HG03354 (cell line): Measurements from ENCODE around the gene ACTR1A.
A peak's percentile ranks its signal among the peaks of the same experiment; 100 is the strongest.

Source experiments
- ATAC-seq: cut with Tn5 transposase; IDR thresholded peaks from one replicate; pipeline ENCODE4 v1.9.1; 2021; ENCODE audit warnings: mild to moderate bottlenecking; ENCODE audit not compliant: unreplicated experiment, poor library complexity, severe bottlenecking

Gene ACTR1A

GRCh38 chr10:102492344-102492939 is 10.1 kb downstream of the ACTR1A start:
- ATAC-seq = no peak

- no peak for ATAC-seq
These were observed 11.4 kb downstream of the ACTR1A start for GRCh38 chr10:102491136-102491535.

DNA sequence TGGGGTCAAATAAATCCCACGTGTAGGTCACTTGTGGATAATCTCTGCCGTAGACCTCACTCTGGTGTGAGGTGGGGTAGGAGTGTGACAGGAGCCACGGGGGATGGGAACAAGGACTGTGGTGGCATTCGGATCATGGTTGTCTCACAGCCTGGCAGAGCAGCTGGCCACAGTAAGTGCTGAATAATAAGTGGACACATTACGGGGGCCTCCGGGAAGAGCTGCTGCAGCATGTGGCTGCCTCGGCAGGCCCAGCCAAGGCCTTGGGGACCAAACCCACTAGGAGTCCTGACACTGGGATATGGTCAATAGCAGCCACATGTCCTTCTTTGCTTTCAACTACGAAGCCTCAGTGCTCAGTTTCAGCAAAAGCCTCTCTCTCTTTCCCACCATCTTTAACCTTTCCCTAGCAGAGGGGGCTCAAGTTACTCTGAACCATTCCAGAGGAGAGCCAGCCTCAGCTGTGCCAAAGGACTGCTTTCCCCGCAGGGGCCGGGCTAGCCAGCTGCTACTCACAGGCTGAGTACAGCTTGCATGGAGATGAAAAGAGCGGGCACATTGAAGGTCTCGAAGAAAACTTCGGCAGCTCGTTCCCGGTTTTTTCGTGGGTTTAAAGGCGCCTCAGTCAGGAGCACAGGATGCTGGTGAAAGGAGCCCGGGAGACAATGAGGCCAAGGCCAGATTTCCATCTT is 17.3 kb downstream of the ACTR1A start:
- ATAC-seq = no peak

- ATAC-seq = no peak
These were observed 18.5 kb downstream of the ACTR1A start for GRCh38 chr10:102484021-102484420.

- no peak for ATAC-seq
These were observed 22.1 kb downstream of the ACTR1A start for GRCh38 chr10:102480396-102480795.

DNA sequence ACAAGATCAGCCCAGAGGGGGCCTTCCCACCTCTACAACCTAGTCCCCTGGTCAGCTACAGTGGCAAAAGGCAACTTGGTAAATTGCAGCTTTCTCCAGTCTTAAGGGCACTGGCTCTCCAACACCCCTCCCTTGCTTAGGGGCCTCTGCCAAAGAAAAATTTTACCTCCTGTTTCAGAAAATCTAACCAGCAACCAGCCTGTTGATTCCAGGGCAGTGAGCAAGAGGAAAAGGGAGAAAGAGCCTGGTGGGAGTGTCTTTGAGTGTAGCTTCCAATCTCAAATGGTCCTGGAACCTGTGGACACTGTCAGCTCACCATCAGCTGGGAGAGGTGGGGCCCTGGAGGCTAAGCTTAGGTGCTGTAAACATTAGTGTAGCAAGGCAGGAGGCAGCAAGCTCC is 22.9 kb downstream of the ACTR1A start:
- ATAC-seq = no peak

GRCh38 chr10:102476466-102477141 is 25.9 kb downstream of the ACTR1A start:
- no peak for ATAC-seq

GRCh38 chr10:102475451-102476040 is 27.0 kb downstream of the ACTR1A start:
- ATAC-seq = no peak

DNA sequence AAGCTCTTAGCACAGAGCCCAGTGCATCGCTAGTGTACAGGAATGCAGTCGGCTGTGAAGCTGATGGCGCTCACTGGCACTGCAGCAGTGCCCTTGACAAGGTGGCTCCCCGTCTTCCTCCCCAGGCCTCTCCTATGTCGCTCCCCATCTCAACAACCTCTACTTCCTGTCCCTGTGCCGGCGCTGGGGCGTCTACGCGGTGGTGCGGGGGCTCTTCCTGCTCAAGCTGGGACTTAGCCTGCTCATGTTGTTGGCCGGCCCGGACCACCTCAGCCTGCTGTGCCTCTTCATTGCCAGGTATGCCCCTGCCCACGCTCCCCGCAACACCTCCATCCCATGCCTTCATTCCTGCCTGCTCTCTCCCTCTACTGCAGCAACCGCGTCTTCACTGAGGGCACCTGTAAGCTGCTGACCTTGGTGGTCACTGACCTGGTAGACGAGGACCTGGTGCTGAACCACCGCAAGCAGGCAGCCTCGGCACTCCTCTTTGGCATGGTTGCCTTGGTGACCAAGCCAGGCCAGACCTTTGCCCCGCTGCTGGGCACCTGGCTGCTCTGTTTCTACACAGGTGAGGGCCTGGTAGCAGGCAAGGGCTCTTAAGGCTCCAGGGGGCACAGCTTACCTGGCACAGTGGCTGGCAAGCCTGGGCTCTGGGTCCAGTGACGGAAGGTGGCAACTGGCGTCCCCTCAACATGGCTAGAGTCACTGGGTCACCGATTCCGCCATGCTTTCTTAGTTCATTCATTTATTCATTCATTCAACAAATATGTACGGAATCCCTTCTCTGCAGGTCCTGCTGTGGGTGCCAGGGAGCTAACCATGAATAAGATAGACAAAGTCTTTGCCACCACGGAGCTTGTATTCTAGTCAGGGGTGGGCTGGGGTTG is 28.8 kb downstream of the ACTR1A start:
- ATAC-seq = no peak

DNA sequence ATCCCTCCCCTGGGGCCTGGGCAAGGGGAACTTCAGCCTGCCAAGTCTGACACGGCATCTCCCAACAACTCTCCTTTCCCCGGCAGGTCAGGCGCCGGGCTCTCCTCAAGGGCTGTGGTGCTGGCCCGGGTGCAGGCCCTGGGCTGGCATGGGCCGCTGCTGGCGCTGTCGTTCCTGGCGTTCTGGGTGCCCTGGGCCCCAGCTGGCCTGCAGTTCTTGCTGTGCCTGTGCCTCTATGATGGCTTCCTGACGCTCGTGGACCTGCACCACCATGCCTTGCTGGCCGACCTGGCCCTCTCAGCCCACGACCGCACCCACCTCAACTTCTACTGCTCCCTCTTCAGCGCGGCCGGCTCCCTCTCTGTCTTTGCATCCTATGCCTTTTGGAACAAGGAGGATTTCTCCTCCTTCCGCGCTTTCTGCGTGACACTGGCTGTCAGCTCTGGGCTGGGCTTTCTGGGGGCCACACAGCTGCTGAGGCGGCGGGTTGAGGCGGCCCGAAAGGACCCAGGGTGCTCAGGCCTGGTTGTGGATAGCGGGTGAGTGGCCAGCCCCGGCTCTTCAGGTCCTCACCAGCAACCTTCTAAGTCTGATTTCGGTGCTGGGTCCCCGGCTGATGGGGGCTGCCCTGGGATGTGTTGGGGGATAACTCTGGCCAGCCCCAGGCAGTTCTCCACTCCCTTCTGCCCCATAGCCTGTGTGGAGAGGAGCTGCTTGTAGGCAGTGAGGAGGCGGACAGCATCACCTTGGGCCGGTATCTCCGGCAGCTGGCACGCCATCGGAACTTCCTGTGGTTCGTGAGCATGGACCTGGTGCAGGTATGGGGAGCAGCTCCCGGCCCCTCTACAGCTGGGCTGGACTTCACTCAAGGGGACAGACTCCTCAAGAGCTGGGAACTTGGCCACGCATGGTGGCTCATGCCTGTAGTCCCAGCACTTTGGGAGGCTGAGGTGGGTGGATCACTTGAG is 31.6 kb downstream of the ACTR1A start:
- ATAC-seq = no peak

- no peak for ATAC-seq
These were observed 33.8 kb downstream of the ACTR1A start for GRCh38 chr10:102468683-102469082.

DNA sequence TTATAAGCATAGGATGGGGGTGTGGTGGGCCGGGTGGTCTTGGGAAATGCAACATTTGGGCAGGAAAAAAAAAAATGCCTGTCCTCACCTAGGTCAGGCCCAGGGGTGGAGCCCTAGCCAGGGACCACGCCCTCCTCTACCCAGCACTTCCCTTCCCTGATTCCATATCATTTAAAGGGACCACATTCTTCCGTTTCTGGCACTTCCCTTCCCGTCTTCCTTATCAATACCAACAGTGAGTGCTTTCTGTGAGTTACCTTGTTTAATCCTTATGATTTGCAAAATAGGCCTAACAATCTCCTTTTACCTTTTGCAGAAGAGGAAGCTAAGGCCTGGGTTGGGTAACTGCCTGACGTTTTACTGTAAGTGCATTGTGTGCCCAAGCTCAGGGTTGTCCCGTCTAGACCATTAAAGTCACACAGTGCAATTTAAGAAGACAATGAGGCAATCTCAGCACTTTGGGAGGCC is 34.5 kb downstream of the ACTR1A start:
- ATAC-seq = no peak

- ATAC-seq = no peak
These were observed 35.2 kb downstream of the ACTR1A start for GRCh38 chr10:102467318-102467717.

GRCh38 chr10:102465466-102465865 is 37.0 kb downstream of the ACTR1A start:
- ATAC-seq = no peak

GRCh38 chr10:102463983-102464382 is 38.5 kb downstream of the ACTR1A start:
- ATAC-seq = no peak

- no peak for ATAC-seq
These were observed 39.9 kb downstream of the ACTR1A start for GRCh38 chr10:102462512-102463054.

GRCh38 chr10:102461187-102462054 is 41.1 kb downstream of the ACTR1A start:
- ATAC-seq = peak; percentile 86

DNA sequence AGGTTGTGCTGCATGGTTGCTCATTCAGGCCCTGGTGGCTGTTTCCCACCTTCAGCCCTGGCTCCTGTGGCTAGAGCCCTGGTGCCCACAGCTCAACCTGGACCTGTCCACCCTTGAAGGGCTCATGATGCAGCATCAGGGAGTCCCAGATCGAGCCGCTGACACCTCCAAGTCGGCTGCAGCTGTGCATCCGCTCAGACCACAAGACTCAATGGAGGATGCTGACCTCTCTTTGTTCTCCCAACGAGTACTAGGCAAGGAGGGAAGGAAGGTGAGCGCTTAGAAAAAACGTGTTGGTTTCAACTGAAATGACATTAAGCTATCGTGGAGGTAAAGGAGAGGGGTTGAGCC is 41.7 kb downstream of the ACTR1A start:
- peak; percentile 34 for ATAC-seq
